HUES6 (cell line): ENCODE measurements around the gene ADAT3.

ENCODE experiments used
- H3K27ac ChIP-seq: 2 replicates; pipeline ENCODE4 v1.7.0; 2013; ENCODE audit warnings: low read depth, mild to moderate bottlenecking, low read length, inconsistent platforms
- H3K27me3 ChIP-seq: 2 replicates; pipeline ENCODE4 v1.6.1; 2013; ENCODE audit warnings: low read length; ENCODE audit not compliant: control insufficient read depth, insufficient read depth
- H3K36me3 ChIP-seq: 2 replicates; pipeline ENCODE4 v1.6.1; 2013; ENCODE audit warnings: low read length; ENCODE audit not compliant: control insufficient read depth, insufficient read depth
- H3K4me1 ChIP-seq: 2 replicates; pipeline ENCODE4 v1.6.1; 2013; ENCODE audit warnings: low read length; ENCODE audit not compliant: control insufficient read depth, insufficient read depth
- H3K4me3 ChIP-seq: 2 replicates; pipeline ENCODE4 v1.5.1; 2013; ENCODE audit warnings: low read depth, low read length
- H3K9ac ChIP-seq: one replicate; pipeline ENCODE4 v1.6.1; 2013; ENCODE audit warnings: mild to moderate bottlenecking, low read length
- H3K9me3 ChIP-seq: 2 replicates; pipeline ENCODE4 v1.6.1; 2013; ENCODE audit warnings: low read depth, low read length; ENCODE audit not compliant: control insufficient read depth, insufficient read depth

Gene ADAT3

DNA sequence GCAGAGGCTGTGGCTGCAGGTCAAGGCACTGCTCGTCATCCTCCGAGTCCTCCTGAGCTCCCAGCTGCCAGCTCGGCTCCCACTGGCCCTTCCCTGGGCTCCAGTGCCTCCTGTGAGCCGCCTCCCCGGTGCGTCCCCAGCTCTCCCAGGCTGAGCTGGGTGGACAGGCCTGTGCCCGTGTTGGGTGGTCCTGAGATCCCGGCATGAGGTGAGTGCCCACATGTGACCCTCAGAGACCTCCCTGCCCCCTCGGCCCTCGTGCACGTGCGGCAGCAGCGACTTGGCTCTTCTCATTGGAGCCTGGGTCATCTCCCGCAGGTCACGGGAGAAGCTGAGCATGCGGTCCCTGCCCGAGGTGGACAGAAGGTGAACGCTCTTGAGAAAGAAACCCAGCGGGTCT lies 15.4 kb downstream of the ADAT3 start:
- peaks cover 74% of the 10 kb centered on the region for H3K36me3 ChIP-seq

DNA sequence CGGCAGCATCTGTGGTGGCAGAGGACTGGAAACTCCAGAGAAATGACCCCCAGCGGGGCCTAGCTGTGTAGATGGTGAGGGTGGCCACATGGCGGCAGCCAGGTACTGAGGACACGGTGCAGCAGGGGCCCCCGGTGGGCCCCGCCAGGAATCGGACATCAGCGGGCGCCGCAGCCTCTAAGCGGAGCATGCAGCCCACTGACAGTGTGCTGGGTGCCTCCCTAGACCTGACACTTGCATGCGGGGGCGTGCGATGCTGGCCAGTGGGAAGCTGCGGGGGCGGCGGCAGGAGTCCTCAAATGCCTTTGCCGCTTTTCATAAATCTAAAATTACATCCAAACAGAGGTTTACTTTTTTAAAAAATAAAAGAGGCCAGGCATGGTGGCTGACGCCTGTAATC lies 16.1 kb downstream of the ADAT3 start:
- Histone ChIP-seq H3K4me3 (no peak overlapping the region), H3K36me3 (peaks cover 74% of the 10 kb centered on the region), H3K9ac (no peak overlapping the region), H3K27ac (no peak overlapping the region), H3K9me3 (no peaks in the 10 kb centered on the region), H3K4me1 (no peaks in the 10 kb centered on the region), H3K27me3 (no peaks in the 10 kb centered on the region)

More for the DNA sequence above, 15.4 kb downstream of the ADAT3 start:
- Histone ChIP-seq H3K9me3 (no peaks in the 10 kb centered on the region), H3K27ac (no peak overlapping the region), H3K9ac (no peak overlapping the region), H3K4me3 (no peak overlapping the region), H3K27me3 (no peaks in the 10 kb centered on the region), H3K4me1 (no peaks in the 10 kb centered on the region)

DNA sequence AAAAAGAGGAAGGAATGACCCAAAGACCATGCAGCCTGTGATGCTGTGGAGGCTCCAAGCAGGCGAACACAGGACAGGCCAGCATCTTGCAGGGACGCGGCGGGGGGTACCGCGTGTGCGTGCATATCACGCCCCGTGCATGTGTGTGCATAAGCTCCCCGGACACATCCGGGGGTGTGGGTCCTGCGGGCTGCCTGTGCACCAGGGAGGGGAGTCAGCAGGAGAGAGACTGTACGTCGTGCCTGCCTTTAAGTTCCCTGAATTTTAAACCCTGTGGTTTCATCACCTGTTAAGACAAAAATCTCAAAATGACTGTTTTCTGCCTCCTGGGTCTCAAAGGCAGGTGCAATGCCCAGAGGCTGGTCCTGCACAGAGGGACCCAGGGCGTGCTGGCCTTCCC lies 16.6 kb downstream of the ADAT3 start:
- peaks cover 71% of the 10 kb centered on the region for H3K36me3 ChIP-seq
- no peak overlapping the region for H3K9ac ChIP-seq

DNA sequence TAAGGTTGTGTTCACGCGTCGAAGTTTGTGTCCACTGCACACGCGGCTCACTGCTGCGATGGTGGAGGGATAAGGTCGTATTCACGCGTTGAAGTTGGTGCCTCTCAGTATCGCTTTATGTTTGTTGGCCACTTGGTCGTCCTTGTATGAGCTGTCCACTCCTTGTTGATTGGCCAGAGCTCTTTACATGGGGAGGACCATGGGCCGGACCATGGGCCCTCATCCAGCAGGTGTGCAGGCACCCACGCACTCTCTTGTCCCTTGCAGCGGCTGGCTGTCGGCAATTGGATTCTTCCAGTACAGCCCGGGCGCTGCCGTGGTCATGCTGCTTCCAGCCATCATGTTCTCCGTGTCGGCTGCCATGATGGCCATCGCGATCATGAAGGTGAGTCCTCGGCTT lies 17.6 kb downstream of the ADAT3 start:
- no peak overlapping the region for H3K9ac ChIP-seq
- peaks cover 64% of the 10 kb centered on the region for H3K36me3 ChIP-seq
- H3K27ac ChIP-seq, result no peak overlapping the region

More for the DNA sequence above, 16.6 kb downstream of the ADAT3 start:
- Histone ChIP-seq H3K4me3 (no peak overlapping the region), H3K9me3 (no peaks in the 10 kb centered on the region), H3K27ac (no peak overlapping the region), H3K27me3 (no peaks in the 10 kb centered on the region), H3K4me1 (no peaks in the 10 kb centered on the region)

DNA sequence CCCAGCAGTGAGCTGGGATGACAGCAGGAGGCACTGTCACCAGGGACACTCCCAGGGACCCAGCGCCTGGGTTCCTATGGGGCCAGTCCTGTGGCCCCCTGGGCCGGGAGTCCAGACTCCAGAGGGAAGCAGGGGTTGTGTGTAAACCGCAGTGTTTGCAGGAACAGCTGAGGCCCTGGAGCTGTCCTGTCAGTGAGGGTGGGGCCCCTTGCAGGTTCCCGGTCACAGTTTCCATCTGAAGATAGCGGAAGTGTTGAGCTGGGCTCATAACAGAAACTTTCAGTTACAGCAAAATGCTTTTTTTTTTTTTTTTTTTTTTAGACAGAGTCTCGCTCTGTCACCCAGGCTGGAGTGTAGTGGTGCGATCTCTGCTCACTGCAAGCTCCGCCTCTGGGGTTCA lies 18.1 kb downstream of the ADAT3 start:
- Histone ChIP-seq H3K9ac (no peak overlapping the region), H3K27me3 (no peaks in the 10 kb centered on the region), H3K4me3 (no peak overlapping the region), H3K9me3 (no peaks in the 10 kb centered on the region), H3K36me3 (peaks cover 59% of the 10 kb centered on the region), H3K4me1 (no peaks in the 10 kb centered on the region), H3K27ac (no peak overlapping the region)

More for the DNA sequence above, 17.6 kb downstream of the ADAT3 start:
- Histone ChIP-seq H3K27me3 (no peaks in the 10 kb centered on the region), H3K4me3 (no peak overlapping the region), H3K4me1 (no peaks in the 10 kb centered on the region), H3K9me3 (no peaks in the 10 kb centered on the region)

DNA sequence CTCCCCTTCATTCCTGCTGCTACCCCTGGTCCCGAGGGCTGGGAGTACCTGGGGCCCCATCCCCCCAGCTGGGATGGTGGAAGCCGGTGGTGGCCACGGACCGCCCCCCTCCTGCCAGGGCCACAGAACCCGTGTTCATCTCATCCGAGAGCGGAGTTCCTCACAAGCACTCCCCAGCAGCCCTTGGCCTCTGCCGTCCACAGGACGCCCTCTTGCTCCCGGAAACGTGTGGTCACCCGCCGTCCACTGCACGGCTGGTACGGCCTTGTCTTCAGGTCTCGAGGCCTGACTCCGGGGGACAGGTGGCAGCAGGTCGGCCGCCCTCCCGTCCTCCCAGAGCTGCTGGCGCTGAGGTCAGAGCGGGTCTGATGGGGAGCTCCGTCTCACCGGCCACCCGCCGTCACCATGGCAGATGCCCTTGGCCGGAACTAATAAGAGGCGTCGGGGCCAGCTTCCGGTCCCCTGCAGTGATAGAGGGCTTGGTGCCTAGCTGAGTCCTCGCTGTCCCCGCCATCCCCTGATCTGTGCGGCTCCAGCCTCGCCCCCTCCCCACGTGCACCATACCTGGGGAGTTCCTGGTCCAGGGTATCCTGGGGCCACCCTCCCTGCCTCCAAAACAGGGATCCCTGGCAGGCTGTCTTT lies 19.2 kb downstream of the ADAT3 start:
- Histone ChIP-seq H3K4me3 (no peak overlapping the region), H3K9me3 (no peaks in the 10 kb centered on the region), H3K27ac (no peak overlapping the region), H3K36me3 (peaks cover 49% of the 10 kb centered on the region), H3K9ac (no peak overlapping the region), H3K27me3 (no peaks in the 10 kb centered on the region; the same call in 1 of the 2 replicates), H3K4me1 (no peaks in the 10 kb centered on the region)

DNA sequence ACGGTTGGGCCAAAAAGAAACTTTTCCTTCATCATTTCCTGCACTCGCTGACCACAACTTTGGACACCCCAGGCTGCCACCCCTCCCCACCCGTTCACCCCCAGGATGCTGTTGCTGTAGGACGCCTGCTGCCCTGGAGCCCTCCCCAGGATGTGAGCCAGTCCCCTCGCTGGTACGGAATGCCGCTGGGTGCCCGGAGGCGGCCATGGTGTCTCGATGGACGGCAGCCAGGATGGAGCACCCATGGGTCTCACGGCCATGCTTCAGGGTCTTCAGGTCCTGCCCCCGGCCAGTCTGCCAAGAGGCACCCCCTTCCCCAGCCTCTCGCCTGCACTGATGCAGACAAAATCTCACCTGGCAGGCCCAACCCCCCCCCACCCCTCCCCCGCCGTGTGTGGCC lies 20.3 kb downstream of the ADAT3 start:
- no peaks in the 10 kb centered on the region; the same call in 1 of the 2 replicates for H3K27me3 ChIP-seq
- peaks cover 41% of the 10 kb centered on the region for H3K36me3 ChIP-seq
- H3K4me3 ChIP-seq, result no peak overlapping the region
- H3K27ac ChIP-seq, result no peak overlapping the region
- H3K4me1 ChIP-seq, result no peaks in the 10 kb centered on the region
- H3K9me3 ChIP-seq, result no peaks in the 10 kb centered on the region
- no peak overlapping the region for H3K9ac ChIP-seq

DNA sequence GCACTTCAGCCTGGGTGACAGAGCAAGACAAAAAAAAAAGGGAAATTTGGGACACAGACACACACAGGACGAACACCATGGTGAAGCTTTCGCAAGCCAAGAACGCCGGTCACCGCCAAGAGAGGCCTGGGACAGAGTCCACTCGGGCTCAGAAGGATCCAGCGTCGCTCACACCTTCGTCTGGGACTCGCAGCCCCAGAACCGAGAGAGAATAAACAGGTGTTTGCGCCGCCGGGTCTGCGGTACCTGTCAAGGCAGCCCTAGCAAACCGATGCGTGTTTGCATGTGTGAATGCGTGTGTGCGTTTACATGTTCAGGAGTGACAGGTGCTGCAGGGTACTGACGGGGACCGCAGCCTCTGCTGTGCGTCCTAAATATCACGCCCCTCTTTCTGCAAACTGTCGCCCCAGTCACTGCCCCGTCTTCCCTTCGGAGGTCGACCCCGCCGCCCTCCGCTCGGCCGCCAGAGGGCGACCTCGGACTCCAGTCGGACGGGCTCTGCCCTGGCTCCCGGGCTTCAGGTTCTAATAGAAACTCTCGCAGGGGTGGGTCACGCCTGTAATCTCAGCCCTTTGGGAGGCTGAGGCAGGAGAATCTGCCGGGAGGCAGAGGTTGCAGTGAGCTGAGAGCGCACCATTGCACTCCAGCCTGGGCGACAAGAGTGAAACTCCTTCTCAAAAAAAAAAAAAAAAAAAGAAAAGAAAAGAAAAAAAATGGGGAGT lies 24.0 kb downstream of the ADAT3 start:
- Histone ChIP-seq H3K27ac (no peak overlapping the region), H3K4me3 (peak overlapping the region; percentile 56), H3K36me3 (peaks cover 11% of the 10 kb centered on the region), H3K9me3 (peaks cover 11% of the 10 kb centered on the region), H3K9ac (no peak overlapping the region), H3K4me1 (no peaks in the 10 kb centered on the region), H3K27me3 (no peaks in the 10 kb centered on the region; the same call in 1 of the 2 replicates)

DNA sequence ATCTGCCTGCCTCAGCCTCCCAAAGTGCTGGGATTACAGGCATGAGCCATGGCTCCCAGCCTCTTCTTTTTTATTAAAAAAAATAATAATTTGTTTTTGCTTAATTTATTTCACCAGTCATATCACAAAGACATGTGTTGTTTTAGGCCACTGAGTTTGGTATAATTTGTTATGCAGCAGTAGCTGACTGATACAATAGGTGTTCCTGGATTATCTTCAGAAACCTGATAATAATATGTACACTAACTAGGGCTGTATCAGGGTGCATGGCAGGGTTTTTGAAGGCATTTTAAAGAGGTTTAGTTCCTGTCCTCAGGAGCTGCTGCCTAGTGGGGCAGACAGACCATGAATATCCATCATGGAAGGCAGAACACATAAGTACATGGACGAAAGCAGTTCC lies 26.2 kb downstream of the ADAT3 start:
- Histone ChIP-seq H3K9ac (no peak overlapping the region), H3K36me3 (no peaks in the 10 kb centered on the region), H3K9me3 (peaks cover 20% of the 10 kb centered on the region), H3K27ac (no peak overlapping the region), H3K4me3 (no peak overlapping the region), H3K4me1 (no peaks in the 10 kb centered on the region), H3K27me3 (no peaks in the 10 kb centered on the region; the same call in 1 of the 2 replicates)

DNA sequence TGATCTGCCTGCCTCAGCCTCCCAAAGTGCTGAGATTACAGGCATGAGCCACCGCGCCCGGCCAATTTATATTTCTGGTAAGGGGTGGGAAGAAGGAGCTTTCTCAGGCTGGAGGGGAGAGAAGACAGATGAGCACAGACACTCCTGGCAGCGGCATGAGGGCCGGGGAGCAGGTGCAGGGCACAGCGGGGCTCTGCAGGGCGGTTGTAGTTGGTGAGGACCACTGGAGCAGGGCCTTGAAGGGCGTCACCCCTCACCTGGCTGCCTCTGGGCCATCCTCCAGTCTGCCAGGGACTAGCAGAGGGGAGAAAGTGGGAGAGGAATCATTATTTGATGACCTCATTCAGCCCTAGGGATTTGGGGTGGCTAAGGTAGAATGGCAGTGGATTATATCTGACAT lies 27.2 kb downstream of the ADAT3 start:
- Histone ChIP-seq H3K4me3 (no peak overlapping the region), H3K9me3 (peaks cover 20% of the 10 kb centered on the region), H3K4me1 (no peaks in the 10 kb centered on the region), H3K27me3 (no peaks in the 10 kb centered on the region; the same call in 1 of the 2 replicates), H3K9ac (no peak overlapping the region), H3K36me3 (no peaks in the 10 kb centered on the region), H3K27ac (no peak overlapping the region)

DNA sequence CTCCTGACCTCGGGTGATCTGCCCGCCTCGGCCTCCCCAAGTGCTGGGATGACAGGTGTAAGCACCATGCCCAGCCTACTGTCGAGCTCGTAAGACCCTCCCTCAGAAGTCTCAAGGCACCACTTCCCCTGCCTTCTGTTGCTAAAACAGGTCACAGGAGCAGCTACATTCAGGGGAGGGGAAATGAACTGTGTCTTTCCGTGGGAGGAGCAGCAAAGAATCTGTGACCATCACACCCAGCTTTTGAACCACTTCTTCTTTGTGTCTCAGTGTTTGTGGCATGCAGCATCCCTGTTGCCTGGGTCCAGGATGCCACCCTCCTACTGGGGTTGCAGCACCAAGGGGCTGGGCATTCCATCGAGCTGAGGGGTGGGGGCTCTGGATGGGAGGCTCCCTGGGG lies 28.0 kb downstream of the ADAT3 start:
- Histone ChIP-seq H3K9ac (no peak overlapping the region), H3K4me1 (no peaks in the 10 kb centered on the region), H3K4me3 (no peak overlapping the region), H3K27me3 (no peaks in the 10 kb centered on the region; the same call in 1 of the 2 replicates), H3K36me3 (no peaks in the 10 kb centered on the region), H3K27ac (no peak overlapping the region), H3K9me3 (peaks cover 20% of the 10 kb centered on the region)
